ENCODE results near the gene TMEM132D.

TMEM132D gene

DNA sequence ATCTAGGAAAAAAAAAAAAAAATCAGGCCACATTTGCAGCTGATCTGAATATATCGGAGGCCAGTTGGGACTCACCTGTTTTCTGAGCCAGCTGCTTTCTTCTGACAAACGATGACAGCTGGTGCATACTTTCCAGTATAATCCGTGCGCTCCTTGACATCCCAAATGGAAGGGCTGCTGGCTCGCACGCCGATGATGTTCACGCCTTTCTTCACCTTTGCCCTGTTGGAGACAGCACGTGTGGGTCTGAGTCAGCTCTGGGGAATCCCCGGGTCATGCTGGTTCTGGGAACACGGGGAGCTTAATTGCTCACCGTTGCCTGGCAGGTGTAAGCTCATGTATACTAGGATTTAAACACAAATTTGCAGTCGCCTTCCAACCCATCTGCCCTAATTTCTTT is 372.8 kb downstream of the TMEM132D start:
- no peak for DNase-seq

DNA sequence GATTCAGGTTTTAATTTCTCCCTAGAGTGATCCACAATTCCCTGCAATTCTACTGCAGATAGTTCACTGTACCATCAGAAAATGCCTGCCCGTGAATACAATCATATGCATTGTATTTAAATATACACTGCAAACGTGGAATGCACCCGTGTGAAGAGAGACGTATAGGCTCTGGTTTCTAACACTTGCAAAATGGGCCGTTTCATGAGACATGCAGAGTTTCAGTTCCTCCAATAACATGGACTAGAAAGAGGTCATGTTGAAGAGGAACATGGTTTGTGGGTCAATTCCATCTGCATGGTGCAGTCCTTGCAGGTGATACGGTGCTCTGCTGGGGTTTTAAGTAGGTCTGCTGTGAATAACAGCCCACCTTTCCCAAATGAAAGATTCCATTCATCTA is 373.3 kb downstream of the TMEM132D start:
- no peak for DNase-seq

- no peak for DNase-seq
Observed at GRCh38 chr12:129527506-129527905, 376.3 kb downstream of the TMEM132D start.

GRCh38 chr12:129523621-129524020 is 380.2 kb downstream of the TMEM132D start:
- no peak for DNase-seq

GRCh38 chr12:129520739-129521138 is 383.1 kb downstream of the TMEM132D start:
- DNase-seq, result no peak

- DNase-seq, result no peak
Observed at GRCh38 chr12:129503802-129504201, 400.0 kb downstream of the TMEM132D start.

GRCh38 chr12:129496226-129496625 is 407.6 kb downstream of the TMEM132D start:
- no peak for DNase-seq

DNA sequence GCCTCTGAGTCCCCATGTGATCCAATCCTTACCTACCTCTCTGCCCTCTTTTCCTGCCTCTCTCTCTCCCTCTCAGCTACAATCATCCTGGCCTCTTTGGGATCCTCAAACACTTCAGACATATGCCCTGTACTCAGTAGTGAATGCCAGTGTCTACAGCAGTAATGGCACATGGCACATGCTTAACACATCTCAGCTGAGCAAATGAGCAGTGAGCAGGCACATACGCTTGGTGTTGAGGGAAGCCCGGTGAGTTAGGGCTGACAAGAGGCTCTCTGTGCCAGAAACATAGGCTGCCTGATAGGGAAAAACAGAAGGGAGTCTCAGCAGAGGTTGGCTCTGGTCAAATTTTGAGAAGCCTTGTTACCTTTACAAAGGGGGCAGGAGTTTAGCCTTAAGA is 409.1 kb downstream of the TMEM132D start:
- no peak for DNase-seq

GRCh38 chr12:129494260-129494659 is 409.6 kb downstream of the TMEM132D start:
- DNase-seq, result no peak

DNA sequence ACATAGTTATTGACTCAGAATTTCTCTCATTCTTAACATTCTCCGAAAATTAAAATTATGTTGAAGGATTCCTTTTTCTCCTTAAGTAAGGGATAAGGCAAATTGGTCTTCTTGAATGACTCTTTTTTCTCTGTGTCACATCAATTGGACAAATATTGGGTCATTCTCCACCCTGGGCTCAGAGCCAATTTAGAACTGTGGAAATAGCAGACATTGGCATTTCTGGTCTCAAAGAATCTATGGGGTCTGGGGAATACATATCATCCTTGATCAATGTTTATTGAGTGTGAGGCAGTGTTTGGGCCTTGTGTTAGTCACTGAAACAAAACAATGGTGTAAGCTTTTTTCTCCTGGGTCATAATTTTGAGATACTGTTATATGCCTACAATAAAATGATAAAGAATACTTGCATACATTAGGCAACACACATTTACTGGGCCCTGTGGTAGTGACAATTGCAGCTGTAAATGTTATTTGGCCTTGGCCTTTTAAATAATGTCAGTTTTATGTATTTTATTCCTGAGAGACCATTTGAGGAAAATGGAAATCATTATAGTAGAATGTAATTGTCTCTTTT is 414.6 kb downstream of the TMEM132D start:
- DNase-seq, result no peak

DNA sequence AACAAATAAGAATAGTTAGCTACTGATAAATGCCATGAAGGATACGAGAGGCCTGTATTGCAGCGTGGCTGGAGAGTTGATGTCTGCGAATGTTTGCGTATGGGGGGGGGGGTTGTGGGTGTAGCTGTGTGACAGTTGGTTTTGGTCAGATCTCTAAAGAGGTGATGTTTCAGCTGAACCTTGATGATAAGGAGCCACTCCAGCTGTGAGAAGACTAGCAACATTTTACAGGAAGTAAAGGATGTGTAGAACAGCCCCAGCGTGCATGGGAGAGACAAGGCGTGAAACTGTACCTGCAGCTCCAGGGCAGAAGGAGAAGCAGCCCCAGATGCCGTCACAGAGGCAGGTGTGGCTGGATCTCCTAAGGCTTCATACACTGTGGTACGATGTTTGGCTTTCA is 416.9 kb downstream of the TMEM132D start:
- no peak for DNase-seq

GRCh38 chr12:129483111-129483893 is 420.5 kb downstream of the TMEM132D start:
- DNase-seq, result no peak

GRCh38 chr12:129481921-129482320 is 421.9 kb downstream of the TMEM132D start:
- DNase-seq, result no peak

GRCh38 chr12:129470196-129470595 is 433.6 kb downstream of the TMEM132D start:
- DNase-seq, result no peak

DNA sequence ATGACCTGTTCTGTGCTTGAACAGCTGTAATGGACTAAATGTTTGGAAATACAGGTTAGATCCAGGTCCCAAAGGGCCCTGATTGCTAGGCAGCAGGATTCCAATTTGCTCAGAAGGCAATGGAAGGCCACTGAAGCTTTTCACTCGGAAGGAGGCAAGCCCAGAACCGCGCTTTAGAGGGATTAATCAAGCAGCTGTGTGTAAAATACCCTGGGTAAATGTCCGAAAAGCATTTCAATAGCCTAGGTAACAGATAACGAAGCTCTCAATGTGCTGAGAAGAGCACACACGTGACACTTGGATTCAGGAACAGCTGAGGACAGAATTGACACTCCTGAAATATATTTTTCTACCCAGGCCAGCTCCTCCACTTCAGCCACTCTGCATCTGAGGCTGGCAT is 436.1 kb downstream of the TMEM132D start:
- DNase-seq, result no peak

DNA sequence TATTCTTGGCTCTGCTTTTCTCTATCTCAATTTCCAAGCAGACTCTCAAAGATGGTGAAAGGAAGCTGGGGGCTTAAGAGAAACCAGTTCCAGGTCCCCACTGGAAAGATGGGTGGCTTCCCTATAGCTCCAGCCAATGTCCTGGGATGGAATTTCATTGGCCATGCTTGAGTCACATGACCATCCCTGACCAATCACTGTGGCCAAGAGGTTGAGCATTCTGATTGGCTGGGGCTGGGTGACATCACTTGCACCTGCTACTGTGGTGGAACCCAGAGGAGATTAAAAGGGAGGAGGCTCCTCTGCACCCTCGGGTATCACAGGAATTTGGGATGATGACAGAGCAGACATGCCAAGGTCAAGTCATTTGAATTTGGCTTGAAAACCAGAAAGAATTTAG is 436.5 kb downstream of the TMEM132D start:
- DNase-seq, result no peak

GRCh38 chr12:129466499-129466898 is 437.3 kb downstream of the TMEM132D start:
- no peak for DNase-seq

GRCh38 chr12:129459886-129460285 is 443.9 kb downstream of the TMEM132D start:
- no peak for DNase-seq

DNA sequence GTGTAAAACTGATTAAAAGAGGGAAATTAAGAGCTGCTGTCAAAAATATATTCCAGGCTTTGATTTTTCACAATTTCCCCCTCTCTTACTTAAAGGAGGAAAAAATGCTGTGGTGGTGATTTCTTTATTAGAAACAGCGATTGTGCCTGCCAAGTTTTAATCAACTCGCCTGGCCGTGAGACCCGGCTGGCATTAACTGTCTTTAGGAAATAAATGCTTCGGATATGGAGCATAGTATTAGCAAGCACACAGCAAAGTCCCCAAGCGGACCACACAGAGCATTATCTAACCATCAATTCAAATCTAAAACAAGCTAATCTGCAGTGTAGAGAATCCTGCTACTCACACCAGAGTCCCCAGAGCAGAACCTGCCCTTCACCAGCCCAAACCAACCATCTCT is 457.1 kb downstream of the TMEM132D start:
- DNase-seq, result no peak

DNA sequence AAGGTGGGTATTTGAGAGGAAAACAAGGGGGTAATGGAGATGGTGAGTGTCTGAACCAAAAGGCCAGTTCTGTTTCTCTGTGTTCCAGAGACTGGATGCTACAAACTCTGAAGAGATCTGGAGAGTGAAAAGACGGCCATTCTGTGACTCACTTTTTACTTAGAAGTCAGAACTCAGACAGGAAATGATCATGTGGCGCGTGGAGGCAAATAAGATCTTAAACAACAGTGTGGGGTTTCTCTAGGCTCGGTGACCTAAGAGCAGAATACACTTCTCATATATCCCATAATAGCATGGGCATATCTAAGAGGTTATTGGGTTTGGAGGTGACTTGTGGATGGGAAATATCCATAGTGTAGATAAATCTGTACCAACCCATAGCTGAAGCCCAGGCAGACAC is 463.5 kb downstream of the TMEM132D start:
- DNase-seq, result no peak

GRCh38 chr12:129434790-129435189 is 469.0 kb downstream of the TMEM132D start:
- no peak for DNase-seq

- no peak for DNase-seq
Observed at GRCh38 chr12:129428240-129428936, 475.4 kb downstream of the TMEM132D start.

DNA sequence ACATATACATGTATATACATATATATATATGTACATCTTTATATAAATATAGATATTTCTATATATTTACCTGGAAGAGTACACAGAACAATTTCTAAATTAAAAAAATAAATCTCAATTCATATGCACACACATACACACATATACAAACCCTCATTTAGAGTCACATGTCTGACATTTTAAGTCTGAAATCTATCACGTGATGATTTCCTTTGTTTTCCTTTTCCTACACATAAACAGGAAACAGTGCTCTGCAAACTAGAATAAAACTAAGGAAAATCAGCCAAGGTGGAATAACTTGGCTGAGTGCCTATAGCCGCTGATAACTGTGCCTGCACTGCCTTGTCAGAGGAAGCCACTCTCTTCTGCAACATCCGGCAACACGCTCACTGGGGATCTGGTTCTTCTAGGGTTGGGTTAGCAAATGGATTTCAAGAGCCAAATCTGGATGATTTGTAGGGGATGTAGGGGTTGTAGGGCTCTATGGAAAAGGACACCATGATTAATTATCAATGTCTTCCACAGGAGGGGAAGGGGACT is 480.7 kb downstream of the TMEM132D start:
- DNase-seq, result no peak

DNA sequence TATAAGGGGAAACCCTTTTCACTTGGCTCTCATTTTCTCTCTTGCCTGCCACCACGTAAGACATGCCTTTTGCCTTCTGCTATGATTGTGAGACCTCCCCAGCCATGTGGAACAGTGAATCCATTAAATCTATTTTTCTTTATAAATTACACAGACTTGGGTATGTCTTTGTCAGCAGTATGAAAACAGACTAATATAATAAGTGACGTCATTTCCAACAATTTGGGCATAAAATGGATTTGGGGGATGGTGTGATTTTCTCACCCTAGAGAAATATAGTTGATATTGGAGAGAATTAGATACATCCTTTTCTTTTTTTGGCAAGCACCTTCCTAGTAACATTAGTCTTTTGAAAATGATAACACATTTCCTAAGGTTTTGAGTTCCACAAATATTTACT is 490.5 kb downstream of the TMEM132D start:
- DNase-seq, result no peak

All from T-helper 2 cell (primary cell).